HEK293T (cell line): Measurements from ENCODE around the gene EPB41L4B.

Experiments used
- BHLHE40 ChIP-seq: fragments of 450-650 bp; IDR thresholded peaks from 2 replicates; pipeline ENCODE4 v1.6.1; 2016; ENCODE audit warnings: mild to moderate bottlenecking, moderate library complexity, borderline replicate concordance
- ELF4 ChIP-seq: fragments of 450-650 bp; IDR thresholded peaks from 2 replicates; pipeline ENCODE4 v1.6.1; 2017; ENCODE audit warnings: antibody characterized with exemption
- FOXM1 ChIP-seq: fragments of 450-650 bp; IDR thresholded peaks from 2 replicates; pipeline ENCODE4 v1.6.1; 2017; ENCODE audit warnings: mild to moderate bottlenecking, borderline replicate concordance
- HDGF ChIP-seq: fragments of 450-650 bp; IDR thresholded peaks from 2 replicates; pipeline ENCODE4 v1.6.1; 2017; ENCODE audit warnings: antibody characterized with exemption, borderline replicate concordance
- L3MBTL2 ChIP-seq: fragments of 450-650 bp; conservative IDR thresholded peaks from 2 replicates; pipeline ENCODE4 v1.6.1; 2016; ENCODE audit warnings: mild to moderate bottlenecking
- LEF1 ChIP-seq: fragments of 450-650 bp; IDR thresholded peaks from 2 replicates; pipeline ENCODE4 v1.6.1; 2017; ENCODE audit warnings: mild to moderate bottlenecking, borderline replicate concordance
- SP1 ChIP-seq: fragments of 450-650 bp; IDR thresholded peaks from 2 replicates; pipeline ENCODE4 v1.6.1; 2017
- TARDBP ChIP-seq: fragments of 450-650 bp; IDR thresholded peaks from 2 replicates; pipeline ENCODE4 v1.6.1; 2016
- ZNF384 ChIP-seq: fragments of 450-650 bp; IDR thresholded peaks from 2 replicates; pipeline ENCODE4 v1.6.1; 2016

- TF ChIP-seq ELF4 (no peak), FOXM1 (no peak), L3MBTL2 (no peak), TARDBP (no peak), SP1 (no peak), LEF1 (no peak), ZNF384 (no peak), BHLHE40 (no peak), HDGF (no peak)
Measured at GRCh38 chr9:109192732-109193361, 128.0 kb downstream of the EPB41L4B start.
